AG09309 (cell line): ENCODE data around the gene HCRTR2.

Experiments
- DNase-seq: peaks from one replicate; pipeline ENCODE4 v3.0.0-alpha.2; 2010; ENCODE audit warnings: low read depth
- H3K4me3 ChIP-seq: 2 replicates; pipeline ENCODE4 v1.5.1; 2011; ENCODE audit warnings: mild to moderate bottlenecking, low read depth, low read length, moderate library complexity; ENCODE audit not compliant: control insufficient read depth
- TF ChIP-seq, protein P1 (sequence below): IDR thresholded peaks from 2 replicates; pipeline ENCODE4 v1.5.1; 2011; ENCODE audit warnings: mild to moderate bottlenecking, low read depth, low read length, inconsistent platforms; ENCODE audit not compliant: insufficient read depth, control insufficient read depth; ENCODE audit errors: missing control alignments

The HCRTR2 gene

DNA sequence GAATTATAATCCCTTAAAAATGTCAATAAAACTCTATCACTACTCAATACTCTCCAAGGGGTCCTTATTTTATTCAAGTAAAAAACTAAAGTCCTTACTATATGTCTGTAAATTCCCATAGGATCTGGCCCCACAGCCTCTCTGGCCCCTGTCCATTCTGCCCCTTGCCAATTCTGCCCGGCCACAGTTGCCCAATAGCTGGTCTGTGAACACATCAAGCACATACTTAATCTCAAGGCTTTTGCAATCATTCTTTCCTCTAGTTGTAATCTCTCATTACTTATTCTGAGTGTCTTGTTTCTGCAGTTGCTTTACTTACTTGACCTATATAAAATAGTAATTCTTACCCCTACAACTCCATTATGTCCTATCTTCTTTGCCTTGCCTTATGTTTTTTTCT lies 130.4 kb downstream of the HCRTR2 start:
- H3K4me3 ChIP-seq: no peak overlapping the region
- TF ChIP-seq, protein P1, sequence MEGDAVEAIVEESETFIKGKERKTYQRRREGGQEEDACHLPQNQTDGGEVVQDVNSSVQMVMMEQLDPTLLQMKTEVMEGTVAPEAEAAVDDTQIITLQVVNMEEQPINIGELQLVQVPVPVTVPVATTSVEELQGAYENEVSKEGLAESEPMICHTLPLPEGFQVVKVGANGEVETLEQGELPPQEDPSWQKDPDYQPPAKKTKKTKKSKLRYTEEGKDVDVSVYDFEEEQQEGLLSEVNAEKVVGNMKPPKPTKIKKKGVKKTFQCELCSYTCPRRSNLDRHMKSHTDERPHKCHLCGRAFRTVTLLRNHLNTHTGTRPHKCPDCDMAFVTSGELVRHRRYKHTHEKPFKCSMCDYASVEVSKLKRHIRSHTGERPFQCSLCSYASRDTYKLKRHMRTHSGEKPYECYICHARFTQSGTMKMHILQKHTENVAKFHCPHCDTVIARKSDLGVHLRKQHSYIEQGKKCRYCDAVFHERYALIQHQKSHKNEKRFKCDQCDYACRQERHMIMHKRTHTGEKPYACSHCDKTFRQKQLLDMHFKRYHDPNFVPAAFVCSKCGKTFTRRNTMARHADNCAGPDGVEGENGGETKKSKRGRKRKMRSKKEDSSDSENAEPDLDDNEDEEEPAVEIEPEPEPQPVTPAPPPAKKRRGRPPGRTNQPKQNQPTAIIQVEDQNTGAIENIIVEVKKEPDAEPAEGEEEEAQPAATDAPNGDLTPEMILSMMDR: no peak
- DNase-seq: no peak

DNA sequence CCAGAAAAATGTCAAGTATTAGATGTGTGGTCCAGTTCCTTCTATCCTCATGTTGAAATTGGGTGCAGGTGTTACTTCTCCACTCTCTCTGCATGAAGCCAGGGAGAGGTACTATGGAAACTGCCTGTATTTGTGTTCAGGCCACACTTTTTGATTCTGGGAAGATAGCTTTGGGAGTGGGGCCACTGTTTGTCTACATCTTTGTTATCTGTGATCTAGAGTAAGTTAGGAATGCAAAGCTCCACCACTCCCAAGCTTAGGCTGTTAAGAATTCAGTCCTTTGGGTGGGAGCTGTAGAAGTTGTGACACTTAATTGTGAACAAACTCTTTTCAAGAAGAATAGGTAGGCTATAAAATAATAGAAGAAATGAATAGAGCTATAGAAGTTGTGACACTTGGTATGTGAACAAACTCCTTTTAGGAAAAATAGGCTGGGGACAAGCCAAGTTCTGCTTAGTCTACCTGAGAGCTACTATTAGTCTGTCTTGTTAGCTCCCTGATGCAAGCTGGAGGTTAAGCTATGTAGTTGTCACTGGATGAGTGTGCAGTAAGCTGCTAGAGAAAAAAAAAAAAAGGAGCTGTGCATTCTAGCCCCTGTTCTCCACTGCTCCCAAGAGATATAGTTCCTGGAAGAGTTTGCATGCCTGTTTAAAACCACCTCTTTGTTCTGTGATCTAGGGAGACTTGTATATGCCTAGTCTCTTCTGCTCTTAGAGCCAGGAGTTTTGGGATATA lies 145.8 kb downstream of the HCRTR2 start:
- DNase-seq: no peak
- no peak overlapping the region for H3K4me3 ChIP-seq
- TF ChIP-seq, protein P1: no peak

DNA sequence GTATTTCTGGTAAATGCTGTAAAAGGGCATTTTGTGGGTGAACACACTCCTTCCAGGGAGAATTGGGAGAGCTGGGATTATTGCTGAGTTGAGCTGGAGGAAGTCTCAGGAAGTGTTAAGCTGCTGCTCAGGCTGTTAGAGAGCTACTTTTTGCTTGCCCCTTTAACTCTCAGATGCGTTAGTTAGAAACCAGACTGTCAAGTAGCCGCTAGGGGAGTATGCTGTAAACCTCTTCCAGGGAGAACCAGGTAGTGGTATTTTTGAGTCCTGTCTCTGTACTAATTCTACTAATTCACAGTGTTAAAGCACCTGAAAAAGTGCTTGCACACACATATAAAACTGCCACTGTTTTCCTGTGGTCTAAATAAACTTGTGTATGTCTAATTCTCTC lies 146.4 kb downstream of the HCRTR2 start:
- TF ChIP-seq, protein P1: no peak
- DNase-seq: no peak
- no peak overlapping the region for H3K4me3 ChIP-seq

DNA sequence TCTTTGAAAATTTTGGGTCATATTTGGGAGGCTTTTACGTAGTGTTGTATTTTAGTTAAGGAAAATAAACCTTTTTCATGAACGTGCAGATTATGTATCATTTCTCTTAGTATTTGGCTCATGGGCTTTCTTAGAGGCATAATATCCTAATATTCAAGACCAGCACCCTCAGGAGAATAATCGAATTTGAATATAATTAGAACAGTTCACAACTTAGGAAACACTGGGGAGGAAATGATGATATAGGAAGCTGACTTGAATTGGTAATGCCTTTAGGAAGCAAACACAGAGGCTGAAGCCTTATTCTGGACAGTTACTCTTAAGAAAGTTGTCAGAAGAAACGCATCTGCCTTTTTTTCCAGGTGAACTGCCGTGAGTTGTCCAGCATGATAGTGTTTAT lies 152.9 kb downstream of the HCRTR2 start, which contains the start of gene GFRAL:
Gene GFRAL, plus strand, starts transcription at position 301 of the 400 bp plus-strand sequence. Its CDS starts 86 bp downstream, at position 387.
- DNase-seq: no peak
- TF ChIP-seq, protein P1: no peak
- H3K4me3 ChIP-seq: no peak within 1 kb of the TSS
